GM18873 (cell line): ENCODE measurements around the gene IMP4.

Experiments used
- ATAC-seq: cut with Tn5 transposase; IDR thresholded peaks from one replicate; pipeline ENCODE4 v1.9.1; 2021; ENCODE audit warnings: mild to moderate bottlenecking, moderate library complexity, moderate number of reproducible peaks; ENCODE audit not compliant: unreplicated experiment, low FRiP score

IMP4 gene

GRCh38 chr2:130355172-130355577 lies 12.5 kb downstream of the IMP4 start:
- ATAC-seq: no peak

DNA sequence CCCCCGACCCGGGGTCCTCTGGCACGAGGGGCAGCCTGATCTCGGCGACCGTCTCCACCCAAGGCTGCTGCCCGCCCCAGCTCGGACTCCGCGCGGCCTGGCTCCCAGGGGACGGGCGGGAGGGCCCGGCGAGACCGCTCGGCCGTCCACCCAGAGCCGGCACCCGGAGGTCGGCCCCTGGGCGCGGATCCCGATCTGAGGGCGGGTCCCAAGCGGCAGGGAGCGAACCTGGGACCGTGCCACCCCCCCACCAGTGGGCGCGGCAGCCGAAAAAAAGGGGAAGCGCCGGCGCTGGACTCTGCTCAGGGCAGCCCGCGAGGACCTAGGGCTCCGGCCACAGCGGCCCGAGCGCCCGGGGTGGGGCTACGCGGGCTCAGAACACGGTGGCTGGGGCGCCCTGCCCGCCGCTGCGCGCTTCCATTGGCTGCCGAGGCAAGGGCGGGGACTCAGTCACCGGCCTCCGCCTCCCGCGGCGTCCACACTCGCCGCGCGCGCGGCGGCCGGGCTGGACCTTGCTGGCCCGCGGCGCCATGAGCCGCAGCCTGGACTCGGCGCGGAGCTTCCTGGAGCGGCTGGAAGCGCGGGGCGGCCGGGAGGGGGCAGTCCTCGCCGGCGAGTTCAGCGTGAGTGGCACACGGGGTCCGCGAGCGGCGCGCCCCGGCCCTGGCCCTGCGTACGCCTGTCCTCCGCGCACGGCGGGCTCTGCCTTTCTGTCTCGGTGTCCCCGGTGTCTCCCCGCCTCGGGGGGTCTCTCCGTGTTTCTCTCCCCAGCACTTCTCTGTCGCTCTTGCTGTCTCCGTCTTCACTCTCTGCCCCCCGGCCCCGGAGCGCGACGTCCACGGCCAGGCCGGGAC lies 13.1 kb downstream of the IMP4 start, which contains the start of gene PTPN18:
TSS of gene PTPN18 (plus strand) at position 479 of the 854 bp plus-strand sequence. CDS start at position 531, 52 bp downstream.
- peak; percentile 89 for ATAC-seq

DNA sequence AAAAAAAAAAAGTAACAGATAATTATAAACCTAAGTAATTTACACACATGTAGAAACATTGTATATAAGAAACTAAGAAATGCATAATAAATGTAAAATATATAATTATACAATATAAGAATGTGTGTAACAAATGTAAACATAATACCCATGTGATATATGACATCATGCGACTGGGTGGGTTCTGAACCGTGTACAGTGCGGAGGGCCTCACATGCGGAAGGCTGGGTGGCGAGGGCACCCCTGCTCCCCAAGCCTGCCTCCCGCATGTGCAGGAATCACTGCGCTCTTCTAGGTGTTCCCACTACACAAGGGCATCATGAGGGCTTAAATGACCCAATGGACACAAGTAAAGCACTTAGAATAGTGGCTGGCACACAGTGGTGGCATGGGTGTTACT lies 15.2 kb downstream of the IMP4 start:
- ATAC-seq: no peak

DNA sequence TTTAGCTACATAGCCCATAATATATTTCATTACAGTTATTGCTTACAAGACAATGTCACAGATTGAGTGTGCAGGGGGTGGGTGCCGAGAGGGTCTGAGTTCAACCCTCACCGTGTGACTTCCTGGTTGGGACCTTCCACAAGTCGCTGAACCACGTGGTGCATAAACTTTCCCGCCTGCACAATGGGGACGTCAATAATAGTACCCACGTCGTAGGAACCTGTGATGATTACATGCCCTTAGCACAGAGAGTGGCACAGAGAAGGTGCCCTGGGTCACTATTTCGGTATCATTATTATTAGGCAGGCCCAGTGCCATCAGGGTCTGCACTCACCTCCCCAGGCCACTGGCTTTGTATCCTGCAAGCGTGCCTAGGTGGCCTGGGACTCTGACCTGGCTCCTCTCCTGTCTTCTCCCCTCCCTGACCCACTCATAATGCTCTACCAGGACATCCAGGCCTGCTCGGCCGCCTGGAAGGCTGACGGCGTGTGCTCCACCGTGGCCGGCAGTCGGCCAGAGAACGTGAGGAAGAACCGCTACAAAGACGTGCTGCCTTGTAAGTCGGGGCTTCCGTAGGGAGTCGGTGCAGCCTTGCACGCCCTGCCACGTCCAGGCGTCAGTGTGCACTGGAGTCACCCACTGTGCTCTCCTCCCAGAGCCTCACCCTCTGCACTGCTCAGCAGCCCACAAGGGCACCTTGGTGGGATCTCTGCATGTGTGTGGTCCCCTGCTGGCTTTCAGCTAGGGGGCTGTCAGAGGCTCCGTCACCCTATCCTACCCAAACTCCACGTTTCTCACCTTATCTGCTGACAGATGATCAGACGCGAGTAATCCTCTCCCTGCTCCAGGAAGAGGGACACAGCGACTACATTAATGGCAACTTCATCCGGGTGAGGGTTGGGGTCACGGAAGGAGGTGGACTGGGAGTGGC lies 16.0 kb downstream of the IMP4 start:
- ATAC-seq: no peak

- no peak for ATAC-seq
These were observed 16.8 kb downstream of the IMP4 start for GRCh38 chr2:130359466-130359865.

DNA sequence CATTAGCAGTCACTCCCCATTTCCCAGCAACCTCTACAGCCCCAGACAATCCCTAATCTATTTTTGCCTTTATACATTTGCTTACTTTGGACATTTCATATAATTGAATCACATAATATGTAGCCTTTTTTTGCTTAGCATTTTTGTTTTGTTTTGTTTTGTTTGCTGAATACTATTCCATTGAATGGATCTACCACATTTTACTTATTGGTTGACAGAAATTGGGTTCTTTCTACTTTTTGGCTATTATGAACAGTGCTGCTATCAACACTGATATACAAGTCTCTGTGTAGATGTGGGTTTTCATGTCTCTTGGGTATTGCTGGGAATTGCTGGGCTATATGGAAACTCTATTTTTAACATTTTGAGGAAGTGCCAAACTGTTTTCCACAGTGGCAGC lies 20.8 kb downstream of the IMP4 start:
- ATAC-seq: no peak

- no peak for ATAC-seq
These were observed 22.4 kb downstream of the IMP4 start for GRCh38 chr2:130365075-130365474.

- ATAC-seq: no peak
These were observed 23.3 kb downstream of the IMP4 start for GRCh38 chr2:130365963-130366362.

DNA sequence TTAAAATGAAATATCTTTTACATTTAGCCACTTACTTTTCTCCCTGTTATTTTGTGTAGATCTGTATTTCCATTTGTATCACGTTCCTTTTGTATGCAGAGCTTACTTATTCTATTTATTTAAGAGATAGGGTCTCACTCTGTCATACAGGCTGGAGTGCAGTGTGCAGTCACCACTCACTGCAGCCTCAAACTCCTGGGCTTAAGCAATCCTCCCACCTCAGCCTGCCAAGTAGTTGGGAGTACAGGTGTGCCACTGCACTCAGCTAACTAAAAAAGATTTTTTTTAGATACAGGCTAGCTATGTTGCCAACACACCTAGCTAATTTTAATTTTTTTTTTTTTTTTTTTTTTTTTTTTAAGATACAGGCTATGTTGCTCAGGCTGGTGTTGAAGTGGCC lies 24.0 kb downstream of the IMP4 start:
- ATAC-seq: no peak

- ATAC-seq: no peak
These were observed 26.1 kb downstream of the IMP4 start for GRCh38 chr2:130368786-130369185.

DNA sequence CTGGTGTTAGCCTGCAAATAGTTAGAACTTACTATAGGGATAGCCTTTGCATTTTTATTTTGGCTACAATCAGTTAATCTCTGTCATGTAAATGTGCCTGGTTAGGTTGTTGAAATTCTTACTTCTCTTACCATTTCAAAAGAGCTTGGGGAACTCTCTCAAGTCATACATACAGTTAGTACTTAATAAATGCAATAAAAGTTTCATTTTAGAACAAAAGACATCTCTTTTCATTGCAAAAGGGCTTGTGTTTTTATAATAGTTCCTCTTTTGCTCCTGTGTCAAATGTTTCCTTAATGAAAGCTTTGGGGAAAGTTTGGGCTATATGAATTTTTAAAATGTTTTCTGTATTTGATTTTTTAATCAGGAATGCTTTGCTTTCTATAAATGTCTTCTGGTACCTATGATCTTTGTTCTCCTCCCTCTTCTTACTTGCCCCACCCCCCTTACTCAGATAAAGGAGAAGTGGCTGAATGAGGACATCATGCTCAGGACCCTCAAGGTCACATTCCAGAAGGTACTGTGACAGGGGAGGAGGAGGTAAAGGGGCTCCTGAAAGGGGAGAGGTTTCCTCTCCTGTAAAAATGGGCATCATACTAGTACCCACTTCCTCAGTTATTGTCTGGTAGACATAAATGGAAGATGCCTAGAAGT lies 26.7 kb downstream of the IMP4 start:
- ATAC-seq: no peak

DNA sequence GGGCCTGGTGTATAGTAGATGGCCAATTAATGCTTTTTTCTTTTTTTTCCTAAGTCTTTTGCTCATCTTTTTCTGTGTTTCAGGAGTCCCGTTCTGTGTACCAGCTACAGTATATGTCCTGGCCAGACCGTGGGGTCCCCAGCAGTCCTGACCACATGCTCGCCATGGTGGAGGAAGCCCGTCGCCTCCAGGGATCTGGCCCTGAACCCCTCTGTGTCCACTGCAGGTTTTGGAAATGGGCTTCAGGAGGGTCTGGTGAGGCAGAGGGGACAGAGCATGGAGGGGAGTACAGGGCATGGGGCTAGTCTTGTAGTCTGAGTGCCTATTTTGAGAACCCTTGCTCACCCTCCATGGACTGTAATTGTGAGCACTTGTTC lies 27.3 kb downstream of the IMP4 start:
- ATAC-seq: no peak

- no peak for ATAC-seq
These were observed 27.8 kb downstream of the IMP4 start for GRCh38 chr2:130370490-130370889.

DNA sequence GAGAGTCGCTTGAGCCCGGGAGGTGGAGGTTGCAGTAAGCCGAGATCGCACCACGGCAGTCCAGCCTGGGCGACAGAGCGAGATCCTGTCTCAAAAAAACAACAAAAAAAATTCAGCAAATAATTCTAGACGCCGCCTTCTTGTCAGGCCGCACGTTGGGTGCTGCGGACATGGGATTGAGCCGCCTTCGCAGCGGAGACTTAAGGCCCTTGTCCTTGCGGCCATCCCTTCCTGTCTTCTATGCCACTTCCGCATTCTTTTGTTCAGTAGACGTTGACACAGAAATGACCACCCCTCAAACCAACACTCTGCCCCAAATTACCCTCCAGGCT lies 29.0 kb downstream of the IMP4 start:
- peak; percentile 34 for ATAC-seq

GRCh38 chr2:130372055-130372832 lies 29.5 kb downstream of the IMP4 start:
- peak; percentile 54 for ATAC-seq

GRCh38 chr2:130372833-130373807 lies 30.4 kb downstream of the IMP4 start:
- ATAC-seq: no peak

DNA sequence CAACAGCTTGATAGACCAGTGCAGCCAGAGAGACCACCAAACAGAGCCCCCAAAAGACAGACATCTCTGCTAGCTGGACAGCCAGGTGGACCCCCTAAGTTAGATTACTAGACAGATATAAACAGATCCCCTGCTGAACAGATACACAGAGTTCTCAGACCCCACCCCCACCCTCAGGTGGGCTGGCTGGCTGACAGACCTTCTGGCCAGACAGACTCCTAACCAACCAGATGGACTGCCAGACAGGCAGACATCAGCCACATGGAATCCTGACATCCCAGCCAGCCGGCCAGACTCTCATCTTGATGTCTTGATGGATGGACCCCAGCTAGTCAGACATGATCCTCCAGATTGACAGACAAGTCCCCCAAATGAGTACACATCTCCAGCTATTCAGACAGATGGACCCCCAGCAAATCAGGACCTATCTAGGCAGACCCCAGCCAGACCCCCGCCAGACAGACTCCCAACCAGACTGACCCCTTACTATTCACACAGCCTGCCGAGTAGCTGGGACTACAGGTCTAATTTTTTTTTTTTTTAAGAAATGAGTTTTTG lies 31.2 kb downstream of the IMP4 start:
- ATAC-seq: no peak

DNA sequence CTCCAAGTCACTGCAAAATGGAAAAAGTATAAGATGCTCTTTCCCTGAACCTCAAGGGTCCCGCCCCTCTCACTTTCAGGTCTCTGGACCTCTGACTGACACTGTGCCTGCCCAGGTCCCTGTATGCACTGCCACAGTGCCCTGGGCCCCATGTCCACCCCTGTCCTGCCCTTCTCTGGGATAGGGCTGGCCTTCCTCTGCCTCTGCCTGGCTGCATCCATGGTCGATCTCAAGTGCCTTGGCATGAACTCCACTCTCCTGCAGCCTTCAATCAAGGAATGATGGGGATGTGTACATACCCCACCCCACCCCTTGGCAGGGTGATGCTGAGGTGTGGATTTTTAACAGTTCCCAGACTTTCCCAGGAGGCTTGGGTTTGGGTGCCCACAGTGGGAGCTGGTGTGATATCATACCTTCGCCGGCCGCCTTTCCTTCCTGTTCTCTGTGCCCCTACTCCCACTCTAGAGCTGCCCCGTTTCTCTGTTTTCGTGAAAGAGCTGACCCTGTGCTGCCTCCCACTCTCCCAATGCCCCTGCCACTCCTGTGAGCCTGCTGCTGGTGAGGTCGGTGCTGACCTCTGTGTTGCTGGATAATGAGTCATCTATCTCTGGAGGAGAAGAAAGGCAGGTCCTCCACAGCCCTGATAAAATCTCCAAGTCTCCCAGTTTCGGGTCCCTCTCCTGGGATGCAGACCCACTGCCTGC lies 32.0 kb downstream of the IMP4 start:
- ATAC-seq: no peak
